ENCODE data around the gene EML1. TPM values are rescaled to one million over a fixed set of nuclear protein-coding genes. Genes with fewer than 3 reads are reported as not detected.
A peak's percentile ranks its signal among the peaks of the same experiment; 100 is the strongest.

Gene EML1
- total and polyA plus RNA-seq, 2 of the 13 experiments (the other 11 are each of a cell fraction or from before 2014, with no cell fraction given): 0.59 to 1.7 TPM

DNA sequence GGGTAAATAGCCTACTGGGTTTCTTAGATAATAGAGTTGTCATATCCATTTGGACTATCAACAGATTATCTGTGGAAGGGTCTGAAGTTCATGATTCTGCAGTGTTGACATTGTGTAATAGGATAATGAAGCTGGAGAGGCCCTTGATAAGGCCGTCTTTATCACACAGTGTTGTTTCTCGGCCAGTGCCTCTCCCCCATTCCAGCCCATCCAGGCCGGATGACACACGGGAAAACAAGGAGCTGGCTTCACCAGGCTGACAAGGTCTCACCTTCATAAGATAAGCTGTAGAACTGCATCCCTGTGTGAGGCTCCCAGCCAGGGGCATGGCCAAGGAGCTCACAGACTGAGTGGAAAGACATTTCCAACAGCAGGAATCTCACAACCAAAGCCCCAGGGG is 8.7 kb upstream of the EML1 start (continued):
- TF ChIP-seq EHMT2 (IDR thresholded peaks at IDR 0.05; ENCODE audit: borderline replicate concordance, low read depth, low read length): peak; percentile 83; the same call in 1 of the 2 replicates
- TF ChIP-seq ZNF724P (CRISPR knock-in tag; IDR thresholded peaks at IDR 0.05; ENCODE audit: borderline replicate concordance): no peak
- TF ChIP-seq, protein P1, sequence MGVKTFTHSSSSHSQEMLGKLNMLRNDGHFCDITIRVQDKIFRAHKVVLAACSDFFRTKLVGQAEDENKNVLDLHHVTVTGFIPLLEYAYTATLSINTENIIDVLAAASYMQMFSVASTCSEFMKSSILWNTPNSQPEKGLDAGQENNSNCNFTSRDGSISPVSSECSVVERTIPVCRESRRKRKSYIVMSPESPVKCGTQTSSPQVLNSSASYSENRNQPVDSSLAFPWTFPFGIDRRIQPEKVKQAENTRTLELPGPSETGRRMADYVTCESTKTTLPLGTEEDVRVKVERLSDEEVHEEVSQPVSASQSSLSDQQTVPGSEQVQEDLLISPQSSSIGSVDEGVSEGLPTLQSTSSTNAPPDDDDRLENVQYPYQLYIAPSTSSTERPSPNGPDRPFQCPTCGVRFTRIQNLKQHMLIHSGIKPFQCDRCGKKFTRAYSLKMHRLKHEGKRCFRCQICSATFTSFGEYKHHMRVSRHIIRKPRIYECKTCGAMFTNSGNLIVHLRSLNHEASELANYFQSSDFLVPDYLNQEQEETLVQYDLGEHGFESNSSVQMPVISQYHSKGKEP (CRISPR knock-in tag; IDR thresholded peaks at IDR 0.05): no peak
- no peak for TF ChIP-seq SMARCE1 (IDR thresholded peaks at IDR 0.05; ENCODE audit: borderline replicate concordance)
- no peak for TF ChIP-seq RORA (CRISPR knock-in tag; IDR thresholded peaks at IDR 0.05)
- no peak for TF ChIP-seq GPBP1L1 (CRISPR knock-in tag; IDR thresholded peaks at IDR 0.05)
- no peak for TF ChIP-seq ZNF678 (CRISPR knock-in tag; IDR thresholded peaks at IDR 0.05)
- TF ChIP-seq ZSCAN31 (CRISPR knock-in tag; IDR thresholded peaks at IDR 0.05; ENCODE audit: low read depth): no peak
- 0 out of 2 replicates have a peak, but pooled peaks have one; percentile 45 for TF ChIP-seq ZNF510 (CRISPR knock-in tag; IDR thresholded peaks at IDR 0.05; ENCODE audit: low read depth)
- no peak for TF ChIP-seq RNF2 (conservative IDR thresholded peaks at IDR 0.05; ENCODE audit: low read depth)
- no peak for TF ChIP-seq ZNF616 (CRISPR knock-in tag; IDR thresholded peaks at IDR 0.05; ENCODE audit: low read depth)
- no peak for TF ChIP-seq U2AF1 (optimal IDR thresholded peaks at IDR 0.05; ENCODE audit: low read depth, low read length)
- TF ChIP-seq, protein P2, sequence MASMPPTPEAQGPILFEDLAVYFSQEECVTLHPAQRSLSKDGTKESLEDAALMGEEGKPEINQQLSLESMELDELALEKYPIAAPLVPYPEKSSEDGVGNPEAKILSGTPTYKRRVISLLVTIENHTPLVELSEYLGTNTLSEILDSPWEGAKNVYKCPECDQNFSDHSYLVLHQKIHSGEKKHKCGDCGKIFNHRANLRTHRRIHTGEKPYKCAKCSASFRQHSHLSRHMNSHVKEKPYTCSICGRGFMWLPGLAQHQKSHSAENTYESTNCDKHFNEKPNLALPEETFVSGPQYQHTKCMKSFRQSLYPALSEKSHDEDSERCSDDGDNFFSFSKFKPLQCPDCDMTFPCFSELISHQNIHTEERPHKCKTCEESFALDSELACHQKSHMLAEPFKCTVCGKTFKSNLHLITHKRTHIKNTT (CRISPR knock-in tag; IDR thresholded peaks at IDR 0.05): no peak
- TF ChIP-seq TIGD3 (CRISPR knock-in tag; IDR thresholded peaks at IDR 0.05; ENCODE audit: borderline replicate concordance): no peak
- 0 out of 2 replicates have a peak, but pooled peaks have one; percentile 40 for TF ChIP-seq ERF (CRISPR knock-in tag; IDR thresholded peaks at IDR 0.05)
- TF ChIP-seq TAF15 (IDR thresholded peaks at IDR 0.05; ENCODE audit: low read depth, low read length, poor library complexity, severe bottlenecking): no peak
- TF ChIP-seq SP2 (CRISPR knock-in tag; IDR thresholded peaks at IDR 0.05): no peak
- no peak for TF ChIP-seq NFE2L2 (IDR thresholded peaks at IDR 0.05; ENCODE audit: low read length)
- TF ChIP-seq MNT (IDR thresholded peaks at IDR 0.05): no peak
- TF ChIP-seq KDM5A (IDR thresholded peaks at IDR 0.05; ENCODE audit: borderline replicate concordance, low read length): no peak
- TF ChIP-seq ZFP1 (CRISPR knock-in tag; IDR thresholded peaks at IDR 0.05): no peak
- no peak for TF ChIP-seq NFYC (CRISPR knock-in tag; IDR thresholded peaks at IDR 0.05)
- no peak for TF ChIP-seq BORCS8-MEF2B (CRISPR knock-in tag; IDR thresholded peaks at IDR 0.05)
- no peak for TF ChIP-seq RELA (CRISPR knock-in tag; IDR thresholded peaks at IDR 0.05)
- TF ChIP-seq YEATS2 (CRISPR knock-in tag; IDR thresholded peaks at IDR 0.05; ENCODE audit: borderline replicate concordance): no peak
